Measurements from ENCODE around the gene HIRIP3.
"Not testable (repeated sequence)": the region's sequence is repeated elsewhere in the genome, so short reads cannot be mapped to it uniquely, and the experiment has no call there.

The HIRIP3 gene, protein sequence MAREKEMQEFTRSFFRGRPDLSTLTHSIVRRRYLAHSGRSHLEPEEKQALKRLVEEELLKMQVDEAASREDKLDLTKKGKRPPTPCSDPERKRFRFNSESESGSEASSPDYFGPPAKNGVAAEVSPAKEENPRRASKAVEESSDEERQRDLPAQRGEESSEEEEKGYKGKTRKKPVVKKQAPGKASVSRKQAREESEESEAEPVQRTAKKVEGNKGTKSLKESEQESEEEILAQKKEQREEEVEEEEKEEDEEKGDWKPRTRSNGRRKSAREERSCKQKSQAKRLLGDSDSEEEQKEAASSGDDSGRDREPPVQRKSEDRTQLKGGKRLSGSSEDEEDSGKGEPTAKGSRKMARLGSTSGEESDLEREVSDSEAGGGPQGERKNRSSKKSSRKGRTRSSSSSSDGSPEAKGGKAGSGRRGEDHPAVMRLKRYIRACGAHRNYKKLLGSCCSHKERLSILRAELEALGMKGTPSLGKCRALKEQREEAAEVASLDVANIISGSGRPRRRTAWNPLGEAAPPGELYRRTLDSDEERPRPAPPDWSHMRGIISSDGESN

GRCh38 chr16:29995324-29995910, at the start of gene HIRIP3:
Gene HIRIP3 (minus strand): TSS chr16:29995617. CDS start chr16:29995605, 12 bp downstream.
- peak; percentile 90 for DNase-seq

DNA sequence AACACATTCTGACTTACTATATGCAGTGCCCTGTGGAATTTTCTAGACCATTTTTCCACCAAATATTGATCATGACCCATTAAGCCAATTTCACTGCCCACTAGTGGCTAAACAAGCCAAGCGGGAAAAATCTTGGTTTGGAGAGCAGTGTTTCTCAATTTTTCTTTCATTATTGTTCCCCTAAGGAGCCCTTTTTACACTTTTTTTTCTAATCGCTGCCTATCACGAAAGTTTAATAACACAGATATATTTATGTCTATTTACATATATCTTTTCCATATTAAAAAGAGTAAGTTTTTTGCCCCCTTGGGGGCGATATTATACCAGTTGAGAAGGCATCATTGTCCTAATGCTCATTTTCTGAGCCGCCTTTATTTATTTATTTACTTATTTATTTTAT, 46.4 kb upstream of the HIRIP3 start:
- DNase-seq, result peak; percentile 3

GRCh38 chr16:30040690-30041089, 45.3 kb upstream of the HIRIP3 start:
- DNase-seq, result peak; percentile 0

DNA sequence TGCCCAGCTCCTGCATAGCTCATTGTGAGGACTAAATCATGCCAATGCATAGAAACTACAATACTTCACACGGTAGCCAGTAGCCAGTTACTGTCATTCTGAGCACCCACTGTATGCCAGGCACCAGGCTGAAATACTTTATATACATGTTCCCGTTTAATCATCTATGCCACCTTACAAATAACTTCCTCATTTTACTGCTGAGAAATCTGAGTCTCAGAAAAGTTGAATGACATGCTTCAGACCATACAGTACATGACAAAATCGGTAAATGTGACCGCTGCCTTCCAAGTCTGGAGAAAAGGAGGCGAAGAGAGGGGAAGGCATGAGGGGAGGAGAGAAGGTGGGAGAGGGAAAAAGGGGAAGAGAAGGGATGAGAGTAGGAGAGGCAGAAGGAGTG, 44.8 kb upstream of the HIRIP3 start:
- DNase-seq, result peak; percentile 0

GRCh38 chr16:30033270-30033669, 37.9 kb upstream of the HIRIP3 start:
- DNase-seq, result peak; percentile 7

- peak; percentile 51 for DNase-seq
Observed at GRCh38 chr16:30032083-30032819, 36.8 kb upstream of the HIRIP3 start.

DNA sequence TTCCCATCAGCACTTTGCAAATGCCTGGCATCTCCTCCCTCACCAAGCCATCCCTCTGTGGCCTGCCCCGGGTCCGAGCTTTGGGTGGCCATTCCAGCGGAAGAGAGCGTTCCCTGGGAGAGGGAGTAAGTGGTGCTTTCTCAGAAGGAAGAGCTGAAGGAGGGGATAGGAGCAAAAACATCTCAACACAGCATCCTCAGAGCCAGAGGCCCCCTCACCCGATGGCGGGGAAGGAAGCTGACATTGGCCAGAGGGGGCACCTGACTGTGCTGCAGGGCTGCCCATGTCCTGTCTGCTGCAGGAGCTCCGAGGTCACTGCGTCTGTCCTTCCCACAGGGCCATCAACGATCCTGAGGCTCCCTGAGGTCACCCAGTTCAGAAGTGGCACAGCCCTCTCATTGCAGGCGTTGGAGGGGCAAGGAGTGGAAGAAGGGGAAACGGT, 36.1 kb upstream of the HIRIP3 start:
- DNase-seq, result peak; percentile 2

DNA sequence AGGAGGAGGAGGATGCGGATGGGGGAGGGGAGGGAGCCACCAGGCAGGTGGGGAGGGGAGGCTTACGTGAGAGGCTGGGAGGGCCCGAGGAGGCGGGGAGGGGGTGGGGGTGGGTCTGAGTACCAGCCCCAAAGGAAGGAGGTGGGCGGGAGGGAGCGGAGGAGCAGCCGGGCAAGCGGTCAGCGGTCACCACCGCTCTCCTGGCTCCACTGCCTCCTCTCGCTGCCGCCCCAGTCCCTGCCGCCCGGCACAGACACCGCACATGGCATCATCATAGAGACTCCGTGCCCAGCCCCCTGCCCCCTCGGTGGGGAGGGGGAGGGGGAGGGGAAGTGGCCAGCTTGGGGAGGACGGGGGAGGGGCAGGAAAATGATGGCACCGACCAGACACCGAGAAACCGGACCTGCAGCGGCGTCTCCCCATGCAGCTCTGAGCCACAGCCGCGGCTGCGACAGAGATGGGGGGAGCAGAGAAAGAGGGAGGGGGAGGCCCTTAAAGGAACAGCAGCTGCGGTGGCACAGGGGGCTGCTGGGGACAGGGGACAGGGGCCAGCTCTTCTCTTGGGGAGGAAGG, 35.5 kb upstream of the HIRIP3 start, which contains the start of gene TLCD3B:
Gene TLCD3B, minus strand, starts transcription at position 431 of the 573 bp plus-strand sequence. CDS start 744 bp downstream, outside the sequence.
- DNase-seq, result peak; percentile 35

- peak; percentile 17 for DNase-seq
Observed at GRCh38 chr16:30030011-30030685, 34.7 kb upstream of the HIRIP3 start.

GRCh38 chr16:30028438-30029076, 33.1 kb upstream of the HIRIP3 start:
- no peak for DNase-seq

DNA sequence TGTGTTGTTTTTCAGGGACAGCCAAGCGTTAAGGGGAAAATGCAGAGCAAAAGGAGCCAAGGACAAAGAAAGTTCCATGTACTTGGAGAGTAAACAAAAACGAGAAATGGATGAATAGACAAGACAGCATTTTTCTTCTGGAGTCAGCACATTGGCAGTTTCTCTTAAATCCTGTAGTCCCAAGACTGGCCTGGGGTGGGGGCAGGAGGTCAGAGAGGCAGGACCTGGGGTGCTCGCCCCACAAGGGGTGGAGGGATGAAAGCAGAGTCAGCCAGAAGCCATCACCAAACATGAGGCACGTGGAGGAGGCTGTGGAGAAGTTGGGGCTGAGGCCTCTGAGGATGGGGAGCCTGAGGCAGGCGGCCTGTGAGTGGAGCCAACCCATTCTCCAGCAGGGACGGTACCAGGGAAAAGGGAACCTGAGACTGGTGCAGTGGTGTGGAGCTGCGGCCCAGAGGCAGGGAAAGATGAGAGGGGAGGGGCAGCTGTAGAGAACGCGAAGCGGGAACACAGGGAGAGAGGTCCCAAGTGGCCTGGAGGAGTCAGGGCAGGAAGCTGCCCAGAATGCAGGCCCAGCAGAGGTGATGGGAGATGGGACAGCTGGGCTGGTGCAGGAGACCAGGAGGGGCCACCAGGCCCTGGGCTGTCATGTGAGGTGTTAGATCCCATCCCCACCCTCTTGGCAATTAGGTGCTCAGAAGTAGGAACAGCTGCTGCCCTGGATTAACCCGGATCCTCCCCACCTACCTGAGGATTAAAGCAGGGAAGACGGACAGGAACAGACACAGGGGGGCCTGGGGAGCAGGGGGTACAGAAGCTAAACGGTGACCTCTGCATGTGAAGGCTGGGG, 32.4 kb upstream of the HIRIP3 start:
- DNase-seq, result no peak

GRCh38 chr16:30026449-30026848, 31.0 kb upstream of the HIRIP3 start:
- DNase-seq, result no peak

GRCh38 chr16:30025574-30025973, 30.2 kb upstream of the HIRIP3 start:
- peak; percentile 6 for DNase-seq

- peak; percentile 9 for DNase-seq
Observed at GRCh38 chr16:30025156-30025555, 29.7 kb upstream of the HIRIP3 start.

GRCh38 chr16:30024451-30024850, 29.0 kb upstream of the HIRIP3 start:
- DNase-seq, result peak; percentile 19

- peak; percentile 12 for DNase-seq
Observed at GRCh38 chr16:30023586-30023985, 28.2 kb upstream of the HIRIP3 start.

DNA sequence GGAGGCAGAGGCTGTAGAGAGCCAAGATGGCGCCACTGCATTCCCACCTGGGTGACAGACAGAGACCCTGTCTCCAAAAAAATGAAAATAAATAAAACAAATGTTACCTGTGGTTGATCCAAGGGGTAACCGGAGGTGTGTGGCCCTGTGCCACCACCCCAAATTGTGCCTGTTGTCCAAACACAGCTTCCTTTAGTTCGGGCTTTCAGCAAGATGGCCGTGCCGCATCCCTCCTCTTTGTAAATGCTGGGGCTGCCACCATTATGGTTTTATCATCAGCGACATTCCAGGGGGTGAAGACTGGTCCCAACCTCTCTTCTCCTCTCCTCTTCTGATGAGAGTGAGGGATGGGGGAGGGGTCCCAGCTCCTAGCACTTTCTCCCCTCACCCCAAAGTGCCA, 27.5 kb upstream of the HIRIP3 start, which contains the start of gene C16orf92:
Gene C16orf92, plus strand, starts transcription at position 312 of the 400 bp plus-strand sequence. CDS start 143 bp downstream, outside the sequence.
- DNase-seq, result no peak

- no peak for DNase-seq
Observed at GRCh38 chr16:30018731-30019158, 23.3 kb upstream of the HIRIP3 start.

GRCh38 chr16:30017937-30018336, 22.5 kb upstream of the HIRIP3 start:
- DNase-seq, result not testable (repeated sequence)

- DNase-seq, result no peak
Observed at GRCh38 chr16:30017277-30017656, 21.9 kb upstream of the HIRIP3 start.

Measured in left hindlimb (tissue), 1 donor.